HCT116 (cell line): ENCODE measurements around the gene SLX9. TPM values are rescaled to one million over a fixed set of nuclear protein-coding genes. Genes with fewer than 3 reads are reported as not detected.

Experiments used
- ATAC-seq: fragments of 200-7000 bp; cut with Tn5 transposase; 2 replicates; pipeline ENCODE4 v1.9.1; 2020; ENCODE audit warnings: mild to moderate bottlenecking, moderate library complexity
- BruUV-seq: library from RNA; stranded (reverse); fragments of 400-500 nt; replicated peaks from 2 replicates; lab custom pipeline; 2021; lab: Mats Ljungman, UMichigan
- CTCF ChIA-PET: fragments of 300-600 bp; sonication (Branson Sonifier 250); formaldehyde crosslinking; loops from one replicate; lab custom pipeline; 2021; ENCODE audit warnings: antibody characterized with exemption; lab: Charles Lee
- POLR2A ChIA-PET: fragments of 300-600, 350-600 bp; sonication (Branson Sonifier 250); formaldehyde crosslinking; loops from one replicate; lab custom pipeline; 2021; ENCODE audit warnings: antibody characterized with exemption; lab: Charles Lee
- RAD21 ChIA-PET, 2 experiments: fragments of 300-600 bp; sonication (Branson Sonifier 250); formaldehyde crosslinking; loops; one replicate each; lab custom pipeline; 2023; ENCODE audit warnings: low total read pairs in 2 of 2; ENCODE audit not compliant: uncharacterized antibody in 2 of 2, unreplicated experiment in 2 of 2, low non-redundant PET in 1 of 2; lab: Charles Lee
- DNase-seq: peaks from one replicate; pipeline ENCODE4 v3.0.0-alpha.2; 2010; ENCODE audit warnings: low read depth, low spot score
- H2AFZ ChIP-seq: fragments of 200-600 bp; shearing (Covaris generic), sonication (generic); 2 replicates; pipeline ENCODE4 v1.6.1; 2017; ENCODE audit warnings: low read depth, mixed run types, mixed read lengths, antibody characterized with exemption, low read length; ENCODE audit not compliant: poor library complexity, severe bottlenecking
- H3K27ac ChIP-seq: 2 replicates; pipeline ENCODE4 v1.5.1; 2012; ENCODE audit warnings: low read depth, low read length
- H3K27me3 ChIP-seq: fragments of 200-600 bp; sonication (generic); 2 replicates; pipeline ENCODE4 v1.6.1; 2016; ENCODE audit warnings: mixed run types, low read length, mixed read lengths; ENCODE audit not compliant: insufficient read depth
- H3K36me3 ChIP-seq, 2 experiments: fragments of 200-500 bp in 1 of 2; fragments of 200-600 bp in 1 of 2; sonication (Bioruptor generic) in 1 of 2; sonication (generic) in 1 of 2; 2 replicates each; pipeline versions ENCODE4 v1.5.1 to v1.6.1; 2014 to 2016; ENCODE audit warnings: low read length in 2 of 2, inconsistent platforms in 1 of 2, mixed read lengths in 1 of 2, mixed run types in 1 of 2; ENCODE audit not compliant: insufficient read depth in 2 of 2, control insufficient read depth in 1 of 2
- H3K4me1 ChIP-seq, 2 experiments: fragments of 200-600 bp in 1 of 2; sonication (generic) in 1 of 2; 2 replicates each; pipeline versions ENCODE4 v1.5.1 to v1.6.1; 2012 to 2017; ENCODE audit warnings: low read length in 2 of 2, inconsistent platforms in 1 of 2, mild to moderate bottlenecking in 1 of 2, mixed read lengths in 1 of 2, mixed run types in 1 of 2, moderate library complexity in 1 of 2; ENCODE audit not compliant: insufficient read depth in 2 of 2, control insufficient read depth in 1 of 2
- H3K4me2 ChIP-seq: fragments of 200-600 bp; sonication (generic); 2 replicates; pipeline ENCODE4 v1.6.1; 2017; ENCODE audit warnings: mixed run types, low read length, mixed read lengths
- H3K4me3 ChIP-seq, 2 experiments: fragments of 200-600 bp in 1 of 2; sonication (generic) in 1 of 2; replicated peaks in 1 of 2; 2 replicates each; pipeline ENCODE4 v1.5.1; 2011 to 2016; ENCODE audit warnings: low read length in 2 of 2, control low read depth in 1 of 2, low read depth in 1 of 2, mild to moderate bottlenecking in 1 of 2, mixed read lengths in 1 of 2, mixed run types in 1 of 2
- H3K79me2 ChIP-seq: fragments of 200-600 bp; sonication (generic); 2 replicates; pipeline ENCODE4 v1.6.1; 2017; ENCODE audit warnings: mild to moderate bottlenecking, mixed run types, low read length, moderate library complexity, mixed read lengths; ENCODE audit not compliant: insufficient read depth
- H3K9ac ChIP-seq: fragments of 200-600 bp; sonication (generic); 2 replicates; pipeline ENCODE4 v1.6.1; 2016; ENCODE audit warnings: low read length, mixed read lengths
- H3K9me2 ChIP-seq: fragments of 200-600 bp; sonication (generic), shearing (Covaris generic); 2 replicates; pipeline ENCODE4 v1.6.1; 2017; ENCODE audit warnings: mixed run types, mild to moderate bottlenecking, moderate library complexity; ENCODE audit not compliant: insufficient read depth
- H3K9me3 ChIP-seq, 2 experiments: fragments of 200-500 bp in 1 of 2; fragments of 200-600 bp in 1 of 2; sonication (Bioruptor generic) in 1 of 2; sonication (generic) in 1 of 2; 2 replicates each; pipeline ENCODE4 v1.6.1; 2014 to 2017; ENCODE audit warnings: low read length in 2 of 2, mixed read lengths in 2 of 2, inconsistent platforms in 1 of 2, low read depth in 1 of 2, mild to moderate bottlenecking in 1 of 2, mixed run types in 1 of 2, moderate library complexity in 1 of 2; ENCODE audit not compliant: control insufficient read depth in 1 of 2, insufficient read depth in 1 of 2
- H4K20me1 ChIP-seq: fragments of 200-600 bp; sonication (generic), shearing (Covaris generic); 2 replicates; pipeline ENCODE4 v1.6.1; 2017; ENCODE audit warnings: mixed run types, mild to moderate bottlenecking, moderate library complexity; ENCODE audit not compliant: insufficient read depth
- ATF3 ChIP-seq: IDR thresholded peaks from 2 replicates; pipeline ENCODE4 v1.6.1; 2012
- CTCF ChIP-seq, 3 experiments: fragments of 200-600 bp in 1 of 3; sonication (generic) in 1 of 3; IDR thresholded peaks in 2 of 3; conservative IDR thresholded peaks in 1 of 3; 2 replicates each; pipeline ENCODE4 v1.5.1; 2012 to 2017; ENCODE audit warnings: low read depth in 2 of 3, low read length in 2 of 3, antibody characterized with exemption in 1 of 3, borderline replicate concordance in 1 of 3, control low read depth in 1 of 3, mild to moderate bottlenecking in 1 of 3, mixed read lengths in 1 of 3, mixed run types in 1 of 3, moderate library complexity in 1 of 3; ENCODE audit not compliant: insufficient read depth in 1 of 3
- ELF1 ChIP-seq: IDR thresholded peaks from 2 replicates; pipeline ENCODE4 v1.6.1; 2012; ENCODE audit warnings: low read depth, borderline replicate concordance
- POLR2A ChIP-seq: IDR thresholded peaks from 2 replicates; pipeline ENCODE4 v1.7.0; 2011; ENCODE audit warnings: borderline replicate concordance; ENCODE audit not compliant: insufficient read depth, insufficient read length; ENCODE audit errors: extremely low read depth
- POLR2AphosphoS5 ChIP-seq: IDR thresholded peaks from 2 replicates; pipeline ENCODE4 v1.6.1; 2011; ENCODE audit warnings: mild to moderate bottlenecking, low read depth, low read length, moderate library complexity
- RAD21 ChIP-seq: IDR thresholded peaks from 2 replicates; pipeline ENCODE4 v1.6.1; 2012; ENCODE audit warnings: low read depth, mild to moderate bottlenecking
- SIN3A ChIP-seq: IDR thresholded peaks from 2 replicates; pipeline ENCODE4 v1.6.1; 2012; ENCODE audit warnings: low read depth
- SP1 ChIP-seq: IDR thresholded peaks from 2 replicates; pipeline ENCODE4 v1.6.1; 2012; ENCODE audit warnings: low read depth
- ZNF274 ChIP-seq: fragments of 200-500 bp; sonication (Bioruptor generic); IDR thresholded peaks from 2 replicates; pipeline ENCODE4 v1.6.1; 2014; ENCODE audit warnings: mild to moderate bottlenecking, low read depth, low read length, inconsistent platforms
- intact Hi-C: fragments of 100-400 bp; cut with micrococcal nuclease; formaldehyde crosslinking; loops from 2 replicates; pipeline ENCODE4 v1.10.0; 2022
- total RNA-seq: library from RNA; stranded (reverse); gene quantifications from one replicate; pipeline ENCODE4 v1.2.1, GENCODE V29; 2021; ENCODE audit not compliant: unreplicated experiment

SLX9 gene
- total RNA-seq, 1 experiment from 2014 or later = 61.9 TPM

DNA sequence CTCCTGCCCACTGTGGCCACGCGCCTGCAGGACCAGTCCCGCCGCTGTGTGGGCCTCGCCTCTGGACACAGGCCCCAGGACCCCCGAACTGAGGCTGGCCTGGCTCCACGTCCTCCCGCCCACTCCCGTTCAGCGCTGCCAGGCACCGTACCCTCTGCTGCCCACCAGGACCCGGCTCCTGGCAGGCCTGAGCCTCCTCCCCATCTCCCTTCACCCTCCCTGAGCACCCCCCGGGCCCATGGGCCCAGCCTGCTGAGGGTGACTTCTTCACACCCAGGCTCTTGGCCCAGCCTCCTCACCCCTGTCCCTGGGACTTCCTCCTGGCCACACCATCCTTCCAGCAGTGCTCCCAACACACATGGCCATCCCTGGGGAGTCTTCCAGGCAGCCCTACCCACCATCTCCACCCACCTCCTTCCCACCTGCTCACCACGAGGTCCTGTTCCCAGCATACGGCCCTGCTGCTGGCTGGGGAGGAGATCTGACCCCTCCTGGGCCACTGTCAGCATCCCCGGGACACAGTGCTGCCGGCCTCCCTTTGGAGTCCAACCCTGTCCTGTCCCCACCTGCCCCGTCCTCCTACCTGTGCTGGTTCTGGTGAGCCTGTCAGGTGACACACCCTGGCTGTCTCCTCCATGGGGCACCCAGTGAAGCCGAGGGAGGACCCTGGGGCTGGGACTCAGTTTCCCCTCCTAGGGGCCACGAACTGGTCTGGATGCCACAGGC lies 53.7 kb downstream of the SLX9 start:
- Histone ChIP-seq H3K27ac (no peak overlapping the region), H3K4me1 (no peaks in the 10 kb centered on the region), H4K20me1 (no peaks in the 10 kb centered on the region), H3K9ac (no peak overlapping the region), H3K4me2 (no peak overlapping the region), H3K9me2 (no peaks in the 10 kb centered on the region), H3K36me3 (no peaks in the 10 kb centered on the region), H3K27me3 (no peaks in the 10 kb centered on the region), H3K79me2 (no peaks in the 10 kb centered on the region), H3K9me3 (no peaks in the 10 kb centered on the region), H3K4me3 (no peak overlapping the region), H2AFZ (no peak overlapping the region)
- DNase-seq (no peak), ATAC-seq (no peak)
- intact Hi-C loops = no loop called here
- no TSS peak for BruUV-seq
- no peak for TF ChIP-seq POLR2AphosphoS5
- no peak for TF ChIP-seq SP1
- TF ChIP-seq ELF1 = no peak
- TF ChIP-seq SIN3A = no peak
- TF ChIP-seq ZNF274 = no peak
- no peak for TF ChIP-seq POLR2A
- TF ChIP-seq ATF3 = no peak
- ChIA-PET CTCF (interaction anchor here (1.2 kb wide), 1 partner anchor 135 kb away, joined by 3 read pairs; no protein-coding TSS in a partner anchor), RAD21 (no interaction called here), POLR2A (no interaction called here)

GRCh38 chr21:44994047-44994694 lies 54.3 kb downstream of the SLX9 start:
- no peak overlapping the region for H2AFZ ChIP-seq
- ChIA-PET POLR2A (no interaction called here), CTCF (no interaction called here), RAD21 (no interaction called here)
- no peaks in the 10 kb centered on the region for H3K9me3 ChIP-seq
- ATAC-seq = no peak
- TF ChIP-seq RAD21 = no peak
- TF ChIP-seq CTCF (IDR thresholded peaks at IDR 0.05 in 2 of 3, conservative IDR thresholded peaks at IDR 0.05 in 1 of 3; ENCODE audit: borderline replicate concordance in 1 of 3, insufficient read depth in 1 of 3, low read depth in 2 of 3, low read length in 2 of 3) = no peak
- no peak for TF ChIP-seq POLR2AphosphoS5
- H3K9me2 ChIP-seq = no peaks in the 10 kb centered on the region
- H3K9ac ChIP-seq = no peak overlapping the region
- no peaks in the 10 kb centered on the region for H3K79me2 ChIP-seq
- no peak overlapping the region for H3K4me2 ChIP-seq
- no peaks in the 10 kb centered on the region for H3K36me3 ChIP-seq
- H3K27me3 ChIP-seq = no peaks in the 10 kb centered on the region
- intact Hi-C loops = no loop called here
- no peak overlapping the region for H3K27ac ChIP-seq
- H4K20me1 ChIP-seq = no peaks in the 10 kb centered on the region
- BruUV-seq = no TSS peak
- no peaks in the 10 kb centered on the region for H3K4me1 ChIP-seq
- DNase-seq = no peak
- H3K4me3 ChIP-seq = no peak overlapping the region
